VCaP (cell line): Measurements from ENCODE around the gene NACC1.

Experiments used
- H3K27ac ChIP-seq: fragments of 450-650 bp; 2 replicates; pipeline ENCODE4 v1.5.1; 2017
- CTCF ChIP-seq: fragments of 450-650 bp; conservative IDR thresholded peaks from 2 replicates; pipeline ENCODE4 v1.5.1; 2017; ENCODE audit warnings: mild to moderate bottlenecking, moderate library complexity

The NACC1 gene

GRCh38 chr19:13097463-13098258 is 20.4 kb upstream of the NACC1 start:
- H3K27ac ChIP-seq, result peak overlapping the region; percentile 85
- no peak for TF ChIP-seq CTCF

- H3K27ac ChIP-seq, result peak overlapping the region; percentile 85
- TF ChIP-seq CTCF, result no peak
Observed at GRCh38 chr19:13098277-13099072, 19.6 kb upstream of the NACC1 start.

GRCh38 chr19:13099073-13099999 is 18.7 kb upstream of the NACC1 start:
- H3K27ac ChIP-seq, result peak overlapping the region; percentile 85
- no peak for TF ChIP-seq CTCF

GRCh38 chr19:13100031-13100588 is 18.0 kb upstream of the NACC1 start:
- TF ChIP-seq CTCF, result no peak
- peak overlapping the region; percentile 85 for H3K27ac ChIP-seq

DNA sequence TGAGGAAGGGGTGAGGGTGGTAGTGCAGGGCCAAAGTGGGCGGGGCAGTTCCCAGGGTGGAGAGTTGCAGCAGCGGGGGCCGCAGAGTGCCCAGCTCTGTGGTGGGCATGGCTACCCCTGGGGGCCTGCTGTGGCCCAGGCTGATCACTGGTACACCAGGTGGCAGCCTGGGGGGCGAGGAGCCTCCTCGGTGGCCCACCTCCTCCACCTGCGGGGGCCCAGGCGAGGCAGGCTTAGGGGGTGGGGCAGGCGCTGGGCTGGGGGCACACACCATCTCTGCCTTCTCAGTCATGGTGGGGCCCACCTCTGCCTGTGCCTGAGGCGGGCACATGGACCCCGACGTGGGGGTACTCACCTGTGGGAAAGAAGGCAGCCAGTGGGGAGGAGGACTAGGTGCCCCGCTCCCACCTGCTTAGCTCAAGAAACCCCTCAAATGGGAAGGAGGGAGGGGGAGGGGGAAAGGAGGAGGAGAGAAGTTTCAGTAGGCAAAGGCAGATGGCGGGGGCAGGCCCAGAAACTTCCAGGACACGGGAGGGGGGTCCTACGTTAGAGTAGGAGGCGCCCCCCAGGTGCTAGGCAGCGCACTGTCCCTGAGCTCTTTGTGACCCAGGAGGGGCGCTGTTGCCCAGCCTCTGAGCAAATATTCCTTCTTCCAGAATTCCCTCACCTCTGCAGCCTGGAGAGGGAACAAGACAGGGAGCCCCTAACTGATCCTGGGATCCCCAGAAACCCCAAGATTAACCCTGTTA is 17.0 kb upstream of the NACC1 start:
- no peak for TF ChIP-seq CTCF
- peak overlapping the region; percentile 78; the same call in 1 of the 2 replicates for H3K27ac ChIP-seq

GRCh38 chr19:13101590-13102415 is 16.3 kb upstream of the NACC1 start:
- no peak for TF ChIP-seq CTCF
- peak overlapping the region; percentile 78 for H3K27ac ChIP-seq
